ENCODE measurements around the gene EDC3. TPM values are rescaled to one million over a fixed set of nuclear protein-coding genes. Genes with fewer than 3 reads are reported as not detected.

The EDC3 gene
- total RNA-seq, 4 donors from 2014 or later: 8.7 to 40.6 (median 17.9) TPM

- DNase-seq: no peak
- H3K9me3 ChIP-seq: no peaks in the 10 kb centered on the region
- intact Hi-C loops (cut with DNase I; ENCODE audit: low total_unique reads): loop anchor here (10.0 kb wide), 1 partner anchor 252 kb away; no protein-coding TSS in a partner anchor
- no peaks in the 10 kb centered on the region for H3K4me1 ChIP-seq
- no peak overlapping the region for H3K27ac ChIP-seq
- H3K36me3 ChIP-seq: no peaks in the 10 kb centered on the region
- no peak for TF ChIP-seq POLR2A (IDR thresholded peaks at IDR 0.05)
- TF ChIP-seq, protein P1, sequence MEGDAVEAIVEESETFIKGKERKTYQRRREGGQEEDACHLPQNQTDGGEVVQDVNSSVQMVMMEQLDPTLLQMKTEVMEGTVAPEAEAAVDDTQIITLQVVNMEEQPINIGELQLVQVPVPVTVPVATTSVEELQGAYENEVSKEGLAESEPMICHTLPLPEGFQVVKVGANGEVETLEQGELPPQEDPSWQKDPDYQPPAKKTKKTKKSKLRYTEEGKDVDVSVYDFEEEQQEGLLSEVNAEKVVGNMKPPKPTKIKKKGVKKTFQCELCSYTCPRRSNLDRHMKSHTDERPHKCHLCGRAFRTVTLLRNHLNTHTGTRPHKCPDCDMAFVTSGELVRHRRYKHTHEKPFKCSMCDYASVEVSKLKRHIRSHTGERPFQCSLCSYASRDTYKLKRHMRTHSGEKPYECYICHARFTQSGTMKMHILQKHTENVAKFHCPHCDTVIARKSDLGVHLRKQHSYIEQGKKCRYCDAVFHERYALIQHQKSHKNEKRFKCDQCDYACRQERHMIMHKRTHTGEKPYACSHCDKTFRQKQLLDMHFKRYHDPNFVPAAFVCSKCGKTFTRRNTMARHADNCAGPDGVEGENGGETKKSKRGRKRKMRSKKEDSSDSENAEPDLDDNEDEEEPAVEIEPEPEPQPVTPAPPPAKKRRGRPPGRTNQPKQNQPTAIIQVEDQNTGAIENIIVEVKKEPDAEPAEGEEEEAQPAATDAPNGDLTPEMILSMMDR (IDR thresholded peaks at IDR 0.05): no peak
- no peaks in the 10 kb centered on the region for H3K27me3 ChIP-seq
- no peak overlapping the region for H3K4me3 ChIP-seq
These were observed 68.8 kb downstream of the EDC3 start for GRCh38 chr15:74626752-74627692.

DNA sequence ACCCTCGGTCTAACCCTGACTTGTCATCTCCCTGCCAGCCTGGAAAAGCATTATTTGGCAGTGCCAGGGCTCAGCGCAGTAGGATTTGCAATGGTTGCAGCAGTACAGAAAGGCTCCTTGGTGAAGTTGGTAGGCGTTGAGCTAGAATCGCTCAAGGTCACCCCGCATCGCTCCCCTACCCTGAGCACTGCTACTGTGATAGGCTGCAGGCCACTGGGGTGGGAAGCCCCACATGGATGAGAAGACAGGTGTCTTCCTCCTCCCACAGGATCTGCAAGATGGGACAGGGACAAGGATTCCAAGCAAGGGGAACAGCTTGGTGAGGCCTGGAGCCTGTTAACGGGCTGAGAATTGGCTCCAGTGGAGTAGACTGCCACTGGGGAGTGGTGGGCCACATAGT, 69.5 kb downstream of the EDC3 start:
- Histone ChIP-seq H3K4me1 (no peaks in the 10 kb centered on the region), H3K9me3 (no peaks in the 10 kb centered on the region), H3K27ac (no peak overlapping the region), H3K27me3 (no peaks in the 10 kb centered on the region), H3K4me3 (no peak overlapping the region), H3K36me3 (no peaks in the 10 kb centered on the region)
- TF ChIP-seq, protein P1 (IDR thresholded peaks at IDR 0.05): no peak
- no peak for TF ChIP-seq POLR2A (IDR thresholded peaks at IDR 0.05)
- no peak for DNase-seq
- intact Hi-C loops (cut with DNase I; ENCODE audit: low total_unique reads): loop anchor here (10.0 kb wide), 1 partner anchor 252 kb away; no protein-coding TSS in a partner anchor

GRCh38 chr15:74625693-74626092, 70.1 kb downstream of the EDC3 start:
- no peak for DNase-seq
- Histone ChIP-seq H3K27ac (no peak overlapping the region), H3K4me1 (no peaks in the 10 kb centered on the region), H3K36me3 (no peaks in the 10 kb centered on the region), H3K4me3 (no peak overlapping the region), H3K27me3 (no peaks in the 10 kb centered on the region), H3K9me3 (no peaks in the 10 kb centered on the region)
- intact Hi-C loops (cut with DNase I; ENCODE audit: low total_unique reads): loop anchor here (10.0 kb wide), 1 partner anchor 251 kb away; no protein-coding TSS in a partner anchor
- TF ChIP-seq POLR2A (IDR thresholded peaks at IDR 0.05): no peak
- TF ChIP-seq, protein P1 (IDR thresholded peaks at IDR 0.05): no peak

DNA sequence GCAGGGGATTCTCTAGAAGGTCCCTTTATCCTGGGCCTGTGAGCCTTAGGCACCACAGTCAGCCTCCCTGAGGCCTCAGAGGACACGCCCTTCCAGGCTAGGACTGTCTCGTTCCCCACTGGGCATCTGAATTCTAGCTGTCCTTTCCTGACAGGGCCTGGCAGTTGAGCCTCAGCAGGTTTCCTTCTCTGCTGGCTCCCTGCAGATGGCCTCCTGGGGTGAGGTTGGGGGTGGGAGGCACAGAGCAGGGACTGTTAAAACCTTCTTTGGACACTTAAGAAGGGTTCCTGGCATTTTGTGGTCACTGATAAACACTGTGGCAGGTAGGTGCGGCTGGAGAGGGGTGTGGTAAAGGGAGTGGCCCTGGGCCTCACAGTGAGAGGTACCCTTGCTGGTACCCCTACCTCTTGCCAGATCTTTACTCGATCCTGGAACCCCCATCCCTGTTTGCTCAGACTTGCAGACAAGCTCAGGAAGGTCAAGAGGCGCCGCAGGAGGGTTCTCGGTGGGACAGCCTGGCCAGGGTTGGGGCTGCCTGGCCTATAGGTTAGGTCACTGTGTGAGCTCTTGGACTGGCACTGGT, 71.7 kb downstream of the EDC3 start:
- no peak for TF ChIP-seq POLR2A (IDR thresholded peaks at IDR 0.05)
- TF ChIP-seq, protein P1 (IDR thresholded peaks at IDR 0.05): no peak
- intact Hi-C loops (cut with DNase I; ENCODE audit: low total_unique reads): loop anchor here (10.0 kb wide), 1 partner anchor 249 kb away; no protein-coding TSS in a partner anchor
- no peak for DNase-seq
- H3K36me3 ChIP-seq: no peaks in the 10 kb centered on the region
- H3K4me3 ChIP-seq: no peak overlapping the region
- no peak overlapping the region for H3K27ac ChIP-seq
- H3K9me3 ChIP-seq: no peaks in the 10 kb centered on the region
- H3K4me1 ChIP-seq: no peaks in the 10 kb centered on the region
- no peaks in the 10 kb centered on the region for H3K27me3 ChIP-seq

DNA sequence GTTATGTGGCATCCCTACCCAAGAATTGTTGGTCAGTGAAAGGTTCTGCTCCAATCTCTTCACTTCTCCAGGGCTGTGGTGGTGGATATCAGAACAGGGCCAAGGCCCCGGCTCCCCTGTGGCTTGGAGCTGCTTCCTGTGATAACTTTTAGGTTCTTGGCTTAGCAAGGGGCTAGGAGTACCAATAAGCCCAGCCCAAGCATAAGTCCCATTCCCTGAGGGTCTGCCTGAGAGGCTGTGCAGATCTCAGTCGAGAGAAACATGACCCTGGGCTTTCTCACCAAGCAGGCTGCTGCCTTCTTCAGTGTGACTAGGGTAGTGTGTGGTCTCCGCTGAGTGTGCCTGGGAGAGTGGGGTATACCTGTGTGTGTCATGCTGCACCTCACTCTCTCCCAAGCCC, 73.1 kb downstream of the EDC3 start:
- no peak overlapping the region for H3K27ac ChIP-seq
- no peaks in the 10 kb centered on the region for H3K36me3 ChIP-seq

More for the DNA sequence above, 73.1 kb downstream of the EDC3 start:
- no peaks in the 10 kb centered on the region for H3K27me3 ChIP-seq
- H3K4me1 ChIP-seq: peaks cover 0 to 5% of the 10 kb centered on the region in 2 donors
- no peak for TF ChIP-seq POLR2A (IDR thresholded peaks at IDR 0.05)
- TF ChIP-seq, protein P1 (IDR thresholded peaks at IDR 0.05): no peak
- no peaks in the 10 kb centered on the region for H3K9me3 ChIP-seq
- H3K4me3 ChIP-seq: no peak overlapping the region
- no peak for DNase-seq
- intact Hi-C loops (cut with DNase I; ENCODE audit: low total_unique reads): loop anchor here (10.0 kb wide), 1 partner anchor 248 kb away; no protein-coding TSS in a partner anchor
